GM21367 (cell line): ENCODE data around the gene NHP2.

Experiments used
- ATAC-seq: cut with Tn5 transposase; IDR thresholded peaks from one replicate; pipeline ENCODE4 v1.9.1; 2021; ENCODE audit not compliant: unreplicated experiment

NHP2 gene

GRCh38 chr5:178176791-178177190 lies 23.1 kb upstream of the NHP2 start:
- ATAC-seq: no peak

- no peak for ATAC-seq
Observed at GRCh38 chr5:178174456-178174855, 20.8 kb upstream of the NHP2 start.

GRCh38 chr5:178170455-178170854 lies 16.8 kb upstream of the NHP2 start:
- no peak for ATAC-seq

- ATAC-seq: no peak
Observed at GRCh38 chr5:178165581-178165980, 11.9 kb upstream of the NHP2 start.

GRCh38 chr5:178163772-178164735 lies 10.4 kb upstream of the NHP2 start:
- ATAC-seq: peak; percentile 88

- ATAC-seq: no peak
Observed at GRCh38 chr5:178162481-178162880, 8.8 kb upstream of the NHP2 start.

- ATAC-seq: no peak
Observed at GRCh38 chr5:178160176-178160575, 6.5 kb upstream of the NHP2 start.

GRCh38 chr5:178155065-178155464 lies 1.4 kb upstream of the NHP2 start:
- no peak for ATAC-seq

GRCh38 chr5:178152491-178153444 lies 917 bp downstream of the NHP2 start:
- no peak for ATAC-seq

GRCh38 chr5:178150977-178151734 lies 2.5 kb downstream of the NHP2 start:
- ATAC-seq: no peak

GRCh38 chr5:178149199-178149932 lies 4.3 kb downstream of the NHP2 start:
- ATAC-seq: no peak

GRCh38 chr5:178147406-178147805 lies 6.3 kb downstream of the NHP2 start:
- no peak for ATAC-seq

- peak; percentile 59 for ATAC-seq
Observed at GRCh38 chr5:178145965-178146820, 7.5 kb downstream of the NHP2 start.

GRCh38 chr5:178143901-178144300 lies 9.8 kb downstream of the NHP2 start:
- no peak for ATAC-seq

GRCh38 chr5:178143246-178143645 lies 10.4 kb downstream of the NHP2 start:
- no peak for ATAC-seq

GRCh38 chr5:178142642-178143041 lies 11.0 kb downstream of the NHP2 start:
- ATAC-seq: no peak

- ATAC-seq: no peak
Observed at GRCh38 chr5:178141550-178141949, 12.1 kb downstream of the NHP2 start.

GRCh38 chr5:178137991-178138390 lies 15.7 kb downstream of the NHP2 start:
- no peak for ATAC-seq

- no peak for ATAC-seq
Observed at GRCh38 chr5:178136990-178137389, 16.7 kb downstream of the NHP2 start.
